Measurements from ENCODE around the gene CDK17.

Gene CDK17

DNA sequence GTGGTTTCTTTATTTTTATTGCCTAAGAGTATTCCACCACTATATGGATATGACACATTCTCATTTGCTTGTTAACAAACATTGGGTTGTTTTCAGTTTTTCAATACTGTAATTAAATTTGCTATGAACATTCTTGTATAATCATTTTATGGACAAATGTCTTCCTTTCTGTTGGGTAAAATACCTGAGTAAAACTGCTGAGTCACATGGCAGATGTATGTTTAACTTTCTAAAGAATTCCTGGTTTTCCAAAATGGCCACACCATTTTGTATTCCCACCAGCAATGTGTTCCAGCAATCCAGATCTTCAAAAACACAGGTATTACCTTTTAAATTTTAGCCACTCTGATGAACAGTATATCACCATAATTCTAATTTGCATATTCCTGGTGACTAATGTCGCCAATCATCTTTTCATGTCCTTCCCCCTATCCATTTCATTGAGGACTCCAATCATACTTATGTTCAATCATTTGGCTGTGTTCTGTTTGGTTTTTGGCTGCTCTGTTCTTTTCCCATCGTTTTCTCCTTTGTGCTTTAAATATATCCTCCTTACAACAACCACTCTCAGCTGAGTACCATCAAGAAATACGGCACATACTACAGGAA, 36.0 kb downstream of the CDK17 start:
- Histone ChIP-seq H3K27me3 (ENCODE audit: control insufficient read depth, insufficient read depth, low read length) (no peaks in the 10 kb centered on the region), H3K9ac (no peak overlapping the region), H3K79me2 (peaks cover 44% of the 10 kb centered on the region), H3K27ac (no peak overlapping the region), H3K9me3 (ENCODE audit: control insufficient read depth, low read length) (no peaks in the 10 kb centered on the region), H3K4me3 (ENCODE audit: low read depth, low read length) (no peak overlapping the region), H3K36me3 (ENCODE audit: control insufficient read depth, insufficient read depth, low read length) (no peaks in the 10 kb centered on the region), H3K4me2 (ENCODE audit: low read length) (no peak overlapping the region), H2AFZ (no peak overlapping the region), H3K4me1 (peaks cover 2% of the 10 kb centered on the region)
- no peak for TF ChIP-seq CTCF (IDR thresholded peaks at IDR 0.05)

- Histone ChIP-seq H3K4me2 (ENCODE audit: low read length) (no peak overlapping the region), H3K27me3 (ENCODE audit: control insufficient read depth, insufficient read depth, low read length) (no peaks in the 10 kb centered on the region), H3K4me3 (ENCODE audit: low read depth, low read length) (no peak overlapping the region), H3K79me2 (peaks cover 47% of the 10 kb centered on the region), H2AFZ (no peak overlapping the region), H3K4me1 (peaks cover 2% of the 10 kb centered on the region), H3K9ac (no peak overlapping the region), H3K9me3 (ENCODE audit: control insufficient read depth, low read length) (no peaks in the 10 kb centered on the region), H3K36me3 (ENCODE audit: control insufficient read depth, insufficient read depth, low read length) (no peaks in the 10 kb centered on the region), H3K27ac (no peak overlapping the region)
- no peak for TF ChIP-seq CTCF (IDR thresholded peaks at IDR 0.05)
Measured at GRCh38 chr12:96361074-96361473, 39.2 kb downstream of the CDK17 start.

DNA sequence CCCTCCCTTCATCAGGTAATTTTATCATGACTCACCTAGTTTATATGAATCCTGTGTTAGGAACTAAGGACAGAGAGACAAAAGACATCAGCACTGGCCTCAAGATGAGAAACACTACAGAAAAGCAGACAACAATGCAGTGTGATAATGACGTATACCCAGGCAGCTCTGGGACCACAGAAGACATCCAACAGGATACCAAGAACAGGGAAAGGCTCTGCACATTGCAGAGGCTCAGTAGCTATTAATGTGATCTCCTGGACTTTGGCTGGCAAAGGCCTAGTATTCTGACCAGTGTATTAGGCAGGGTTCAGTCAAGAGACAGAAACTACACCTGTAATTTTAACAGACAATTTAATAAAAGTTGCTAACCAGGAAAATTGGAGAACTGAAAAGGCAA, 39.7 kb downstream of the CDK17 start:
- Histone ChIP-seq H3K4me3 (ENCODE audit: low read depth, low read length) (no peak overlapping the region), H3K27ac (no peak overlapping the region), H2AFZ (no peak overlapping the region), H3K27me3 (ENCODE audit: control insufficient read depth, insufficient read depth, low read length) (no peaks in the 10 kb centered on the region), H3K4me1 (peaks cover 2% of the 10 kb centered on the region), H3K36me3 (ENCODE audit: control insufficient read depth, insufficient read depth, low read length) (no peaks in the 10 kb centered on the region), H3K9me3 (ENCODE audit: control insufficient read depth, low read length) (no peaks in the 10 kb centered on the region), H3K4me2 (ENCODE audit: low read length) (no peak overlapping the region), H3K79me2 (peaks cover 49% of the 10 kb centered on the region), H3K9ac (no peak overlapping the region)
- TF ChIP-seq CTCF (IDR thresholded peaks at IDR 0.05), result no peak

DNA sequence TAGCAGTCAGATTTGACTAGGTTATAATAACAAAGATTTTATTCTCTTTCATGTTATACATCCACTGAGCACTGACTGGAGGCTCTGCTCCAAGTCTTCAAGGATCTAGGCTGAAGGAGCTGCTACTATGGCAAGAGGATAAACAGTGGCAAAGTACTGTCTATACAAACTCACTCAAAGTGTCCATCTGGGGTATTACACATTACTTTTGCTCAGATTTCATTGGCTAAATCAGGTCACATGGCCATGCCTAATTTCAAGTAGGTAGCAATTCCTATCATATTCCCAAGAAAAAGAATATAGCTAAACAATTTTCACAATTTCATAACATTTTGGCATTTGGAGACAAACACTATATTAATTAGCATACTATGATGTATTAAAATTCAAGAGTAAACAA, 40.9 kb downstream of the CDK17 start:
- H3K9me3 ChIP-seq (ENCODE audit: control insufficient read depth, low read length), result no peaks in the 10 kb centered on the region
- H3K27me3 ChIP-seq (ENCODE audit: control insufficient read depth, insufficient read depth, low read length), result no peaks in the 10 kb centered on the region
- no peaks in the 10 kb centered on the region for H3K36me3 ChIP-seq (ENCODE audit: control insufficient read depth, insufficient read depth, low read length)
- peaks cover 46% of the 10 kb centered on the region for H3K79me2 ChIP-seq
- H3K27ac ChIP-seq, result no peak overlapping the region
- H2AFZ ChIP-seq, result no peak overlapping the region
- peaks cover 2% of the 10 kb centered on the region for H3K4me1 ChIP-seq
- no peak for TF ChIP-seq CTCF (IDR thresholded peaks at IDR 0.05)
- no peak overlapping the region for H3K4me3 ChIP-seq (ENCODE audit: low read depth, low read length)
- H3K9ac ChIP-seq, result no peak overlapping the region
- no peak overlapping the region for H3K4me2 ChIP-seq (ENCODE audit: low read length)

DNA sequence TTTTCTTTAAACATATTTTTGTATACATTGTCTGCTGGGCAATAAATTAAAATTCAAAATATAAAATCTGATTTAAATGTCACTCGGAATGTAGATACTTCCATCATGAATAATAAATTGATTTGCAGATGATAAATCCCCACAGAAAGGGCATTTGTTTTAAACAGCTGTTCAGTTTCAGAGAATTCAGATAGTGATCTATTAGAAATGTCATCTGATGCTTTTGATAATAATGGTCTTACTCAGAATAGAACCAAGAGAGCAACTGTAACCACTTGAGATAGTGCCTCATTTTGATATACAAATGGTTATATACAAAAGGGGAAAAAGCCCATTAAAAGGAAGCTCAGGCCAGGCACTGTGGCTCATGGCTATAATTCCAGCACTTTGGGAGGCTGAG, 43.4 kb downstream of the CDK17 start:
- no peak for TF ChIP-seq CTCF (IDR thresholded peaks at IDR 0.05)
- H3K27me3 ChIP-seq (ENCODE audit: control insufficient read depth, insufficient read depth, low read length), result no peaks in the 10 kb centered on the region
- peaks cover 6% of the 10 kb centered on the region for H3K4me1 ChIP-seq

More for the DNA sequence above, 43.4 kb downstream of the CDK17 start:
- no peak overlapping the region for H3K27ac ChIP-seq
- H3K79me2 ChIP-seq, result peaks cover 29% of the 10 kb centered on the region
- H3K9ac ChIP-seq, result no peak overlapping the region
- no peaks in the 10 kb centered on the region for H3K9me3 ChIP-seq (ENCODE audit: control insufficient read depth, low read length)
- H3K36me3 ChIP-seq (ENCODE audit: control insufficient read depth, insufficient read depth, low read length), result no peaks in the 10 kb centered on the region
- no peak overlapping the region for H3K4me2 ChIP-seq (ENCODE audit: low read length)
- no peak overlapping the region for H2AFZ ChIP-seq
- no peak overlapping the region for H3K4me3 ChIP-seq (ENCODE audit: low read depth, low read length)
